GM21786 (cell line): Measurements from ENCODE around the gene CCSER1.
"Not testable (repeated sequence)": the region's sequence is repeated elsewhere in the genome, so short reads cannot be mapped to it uniquely, and the experiment has no call there.

Source experiments
- ATAC-seq: cut with Tn5 transposase; IDR thresholded peaks from one replicate; pipeline ENCODE4 v1.9.1; 2021; ENCODE audit not compliant: unreplicated experiment

The CCSER1 gene

DNA sequence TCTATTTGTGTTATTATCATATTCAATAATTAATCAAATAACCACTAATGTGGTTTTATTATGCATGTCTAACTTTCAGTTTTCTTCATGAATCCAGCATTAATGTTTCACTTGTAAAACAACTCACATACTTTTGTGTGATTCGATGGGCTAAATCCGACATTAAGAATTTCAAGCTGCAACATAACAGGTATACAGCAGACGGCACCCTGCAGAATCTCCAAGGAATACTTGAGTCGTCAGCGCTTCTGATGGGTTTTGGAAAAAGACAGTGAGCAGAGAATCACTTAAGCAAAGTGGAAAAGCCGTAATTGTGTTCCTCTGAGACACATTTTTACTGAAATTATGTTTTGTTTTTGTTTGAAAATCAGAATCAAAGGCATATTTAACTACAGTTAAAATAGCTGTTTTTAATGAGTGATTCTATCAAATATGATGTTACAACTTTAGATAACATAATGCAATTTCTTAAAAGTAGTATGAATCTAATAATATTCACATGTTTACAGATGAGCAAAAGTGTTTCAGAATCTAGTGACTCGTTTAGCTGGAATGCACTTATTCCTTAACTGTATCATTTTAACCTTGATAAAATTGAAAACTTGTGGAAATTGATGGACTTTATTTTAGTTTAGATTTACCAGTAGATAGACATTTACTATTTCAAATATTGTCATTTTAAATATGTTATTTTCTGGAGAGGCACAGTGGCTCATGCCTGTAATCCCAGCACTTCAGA lies 514.8 kb downstream of the CCSER1 start:
- ATAC-seq, result no peak

DNA sequence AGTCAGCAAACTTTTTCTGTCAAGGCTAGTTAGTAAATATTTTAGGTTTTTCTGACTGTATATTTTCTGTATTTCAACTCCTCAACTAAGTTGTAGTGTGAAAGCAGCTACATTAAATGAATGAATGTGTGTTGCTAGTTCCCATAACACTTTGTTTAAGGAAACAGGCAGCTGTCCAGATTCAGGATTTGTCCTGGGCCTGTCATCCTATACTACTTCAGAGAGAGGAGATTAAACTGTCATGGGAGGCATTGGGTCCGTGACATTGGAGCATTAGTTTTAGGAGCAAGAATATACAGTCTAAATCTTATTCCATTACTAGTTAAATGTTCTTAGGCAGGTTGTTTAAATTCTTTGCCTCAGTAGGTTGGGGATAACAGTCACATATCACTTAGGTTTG lies 516.0 kb downstream of the CCSER1 start:
- no peak for ATAC-seq

DNA sequence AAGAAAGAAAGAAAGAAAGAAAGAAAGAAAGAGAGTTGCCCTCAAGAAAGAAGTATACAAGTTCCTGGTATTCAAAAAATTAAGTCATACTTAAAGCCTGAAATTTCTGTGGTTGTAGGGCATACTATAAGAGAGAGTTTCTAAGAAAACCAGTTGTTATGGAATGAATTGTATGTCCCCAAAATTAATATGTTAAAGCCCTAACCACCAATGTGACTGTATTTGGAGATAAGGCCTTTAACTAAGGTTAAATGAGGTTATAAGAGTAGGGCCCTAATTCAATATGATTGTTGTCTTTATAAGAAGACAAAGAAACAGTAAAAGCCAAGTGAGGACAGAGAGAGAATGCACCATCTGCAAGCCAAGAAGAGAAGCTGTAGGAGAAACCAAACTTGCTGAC lies 521.1 kb downstream of the CCSER1 start:
- no peak for ATAC-seq

DNA sequence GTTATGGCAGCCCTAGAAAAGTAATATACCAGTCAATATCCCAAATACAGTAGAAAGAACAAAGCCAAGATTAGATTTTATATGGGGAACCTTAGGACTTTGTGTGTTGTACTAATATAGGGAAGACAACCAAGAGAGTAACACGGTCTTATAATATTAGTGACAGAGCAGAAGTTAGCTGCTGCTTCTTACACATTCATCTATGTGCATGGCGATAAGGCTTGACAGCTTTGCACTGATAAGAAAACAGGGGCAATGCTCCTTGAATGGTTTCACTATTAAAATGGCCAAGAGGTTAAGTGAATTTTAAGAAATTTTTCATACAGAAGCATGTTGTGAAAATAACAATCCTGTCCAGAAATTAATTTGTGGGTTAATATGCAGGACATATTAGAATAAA lies 521.6 kb downstream of the CCSER1 start:
- no peak for ATAC-seq

DNA sequence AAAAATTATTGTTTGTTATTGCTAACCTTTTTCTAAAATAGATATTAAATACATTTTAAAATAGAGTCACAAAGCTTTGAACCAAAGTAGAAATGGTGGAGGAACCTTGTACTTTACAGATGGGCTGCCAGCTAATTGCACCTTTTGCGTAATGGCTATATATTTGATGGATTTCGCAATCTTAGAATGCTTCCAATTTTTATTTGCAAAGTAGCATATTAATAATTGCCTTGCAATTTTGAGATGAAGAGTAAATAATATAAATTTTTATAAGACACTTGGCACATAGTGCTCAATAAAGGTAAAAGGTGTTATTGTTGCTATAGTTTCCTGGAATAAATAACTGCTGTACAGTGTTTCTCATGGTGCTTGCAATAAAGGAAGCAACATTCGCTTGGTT lies 533.5 kb downstream of the CCSER1 start:
- ATAC-seq, result no peak

GRCh38 chr4:90670183-90670582 lies 543.0 kb downstream of the CCSER1 start:
- ATAC-seq, result no peak

DNA sequence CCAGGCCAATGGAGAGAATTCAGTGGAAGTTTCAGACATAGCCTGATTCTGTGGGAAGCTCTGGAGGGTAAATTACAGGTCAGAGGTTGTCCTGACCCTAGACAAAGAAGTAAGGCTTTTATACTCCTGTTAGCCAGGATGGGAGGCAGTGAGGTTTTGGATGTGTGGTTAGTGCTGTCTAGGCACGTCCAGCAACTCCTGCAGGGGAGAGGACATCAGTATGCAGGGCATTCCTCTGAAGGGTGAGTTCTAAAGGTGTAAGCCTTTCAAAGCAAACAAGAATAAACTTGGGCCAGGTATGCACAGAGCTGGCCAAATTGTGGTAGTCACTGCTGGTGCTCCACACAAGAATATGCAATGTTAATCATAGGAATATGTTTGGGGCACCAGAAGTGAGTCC lies 562.5 kb downstream of the CCSER1 start:
- no peak for ATAC-seq

GRCh38 chr4:90695411-90695810 lies 568.2 kb downstream of the CCSER1 start:
- ATAC-seq, result no peak

DNA sequence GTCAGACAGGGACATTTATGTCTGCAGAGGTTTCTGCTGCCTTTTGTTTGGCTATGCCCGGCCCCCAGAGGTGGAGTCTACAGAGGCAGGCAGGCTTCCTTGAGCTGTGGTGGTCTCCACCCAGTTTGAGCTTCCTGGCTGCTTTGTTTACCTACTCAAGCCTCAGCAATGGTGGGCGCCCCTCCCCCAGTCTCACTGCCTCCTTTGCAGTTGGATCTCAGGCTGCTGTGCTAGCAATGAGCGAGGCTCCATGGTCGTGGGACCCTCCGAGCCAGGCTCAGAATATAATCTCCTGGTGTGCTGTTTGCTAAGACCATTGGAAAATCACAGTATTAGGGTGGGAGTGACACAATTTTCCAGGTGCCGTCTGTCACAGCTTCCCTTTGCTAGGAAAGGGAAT lies 578.3 kb downstream of the CCSER1 start:
- not testable (repeated sequence) for ATAC-seq

- ATAC-seq, result no peak
Measured at GRCh38 chr4:90715242-90715641, 588.0 kb downstream of the CCSER1 start.

GRCh38 chr4:90718931-90719330 lies 591.7 kb downstream of the CCSER1 start:
- no peak for ATAC-seq

- no peak for ATAC-seq
Measured at GRCh38 chr4:90727938-90728337, 600.7 kb downstream of the CCSER1 start.

GRCh38 chr4:90730752-90731151 lies 603.6 kb downstream of the CCSER1 start:
- no peak for ATAC-seq

DNA sequence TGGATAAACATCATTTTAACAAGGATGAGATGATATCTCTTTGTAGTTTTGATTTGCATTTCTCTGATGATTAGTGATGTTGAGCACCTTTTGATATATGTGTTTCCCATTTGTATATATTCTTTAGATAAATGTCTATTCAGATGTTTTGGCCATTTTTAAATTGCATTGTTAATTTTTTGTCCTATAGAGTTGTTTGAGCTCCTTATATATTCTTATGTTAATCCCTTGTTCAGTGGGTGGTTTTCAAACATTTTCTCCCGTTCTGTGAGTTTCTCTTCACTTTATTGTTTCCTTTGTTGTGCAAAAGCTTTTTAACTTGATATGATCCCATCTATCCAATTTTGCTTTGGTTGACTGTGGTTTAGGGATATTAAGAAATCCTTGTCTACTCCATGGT lies 606.0 kb downstream of the CCSER1 start:
- ATAC-seq, result no peak

DNA sequence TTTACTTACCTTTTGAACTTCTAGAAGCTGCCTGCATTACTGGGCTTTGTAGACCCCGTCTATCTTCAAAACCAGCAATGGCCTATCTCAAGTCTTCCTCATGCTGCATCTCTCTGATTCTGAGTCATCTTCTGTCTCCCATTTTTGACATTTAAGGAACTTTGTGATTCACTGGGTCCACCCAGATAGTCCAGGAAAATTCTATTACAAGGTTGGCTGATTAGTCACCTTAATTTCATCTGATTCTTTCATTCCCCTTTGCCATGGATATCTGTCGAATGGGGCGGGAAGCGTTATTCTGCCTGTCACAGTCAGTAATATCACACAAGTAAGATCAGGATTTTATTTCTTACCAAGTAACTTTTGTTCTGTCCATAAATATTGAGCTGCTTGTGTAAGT lies 618.0 kb downstream of the CCSER1 start:
- ATAC-seq, result no peak

GRCh38 chr4:90753068-90753467 lies 625.9 kb downstream of the CCSER1 start:
- no peak for ATAC-seq

DNA sequence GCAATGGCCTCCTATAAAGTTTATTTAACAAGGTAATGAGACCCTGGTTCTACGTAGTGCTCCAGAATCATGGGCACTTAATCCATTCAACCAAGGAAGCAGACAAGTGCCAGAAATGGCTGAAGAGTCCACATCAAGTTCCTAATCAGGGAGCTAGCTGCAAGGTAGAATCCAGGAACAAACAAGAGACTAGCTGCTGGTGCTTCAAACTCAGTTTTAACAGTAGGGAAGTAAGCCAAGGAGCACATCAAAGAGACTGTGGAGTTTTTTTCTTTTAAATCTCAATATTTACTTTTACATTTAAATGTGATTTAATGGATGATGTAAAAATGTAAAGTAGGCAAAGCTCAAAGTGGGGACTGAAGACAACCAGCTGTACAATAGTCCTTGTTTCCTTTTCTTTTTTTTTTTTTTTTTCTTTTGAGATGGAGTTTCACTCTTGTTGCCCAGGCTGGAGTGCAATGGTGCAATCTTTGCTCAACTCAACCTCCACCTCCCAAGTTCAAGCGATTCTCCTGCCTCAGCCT lies 630.4 kb downstream of the CCSER1 start:
- ATAC-seq, result no peak

- no peak for ATAC-seq
Measured at GRCh38 chr4:90760059-90760458, 632.9 kb downstream of the CCSER1 start.

- ATAC-seq, result no peak
Measured at GRCh38 chr4:90766837-90767236, 639.6 kb downstream of the CCSER1 start.

- ATAC-seq, result no peak
Measured at GRCh38 chr4:90769251-90769650, 642.1 kb downstream of the CCSER1 start.

GRCh38 chr4:90780193-90780592 lies 653.0 kb downstream of the CCSER1 start:
- no peak for ATAC-seq

GRCh38 chr4:90786602-90787001 lies 659.4 kb downstream of the CCSER1 start:
- ATAC-seq, result no peak

DNA sequence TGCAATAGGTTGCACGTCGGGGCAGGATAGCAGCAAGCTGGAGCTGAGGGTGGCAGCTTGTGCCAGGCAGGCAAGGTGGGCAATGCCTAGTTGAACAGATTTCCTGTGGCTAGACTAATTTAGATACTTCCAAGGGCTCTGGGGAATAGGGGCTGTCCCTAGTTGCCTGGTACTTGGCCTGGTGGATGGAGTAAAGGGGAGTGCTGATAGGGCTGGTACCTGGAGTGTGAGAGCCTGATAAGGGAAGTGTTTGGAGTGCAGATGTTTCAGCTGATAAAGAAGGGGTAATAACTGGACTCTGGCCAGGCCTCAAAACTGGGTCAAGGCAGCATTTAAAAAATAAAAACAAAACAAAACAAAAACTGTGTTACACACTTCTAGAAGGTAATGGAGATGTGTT lies 665.5 kb downstream of the CCSER1 start:
- ATAC-seq, result no peak
